Measurements from ENCODE around the gene ARFGAP1.

DNA sequence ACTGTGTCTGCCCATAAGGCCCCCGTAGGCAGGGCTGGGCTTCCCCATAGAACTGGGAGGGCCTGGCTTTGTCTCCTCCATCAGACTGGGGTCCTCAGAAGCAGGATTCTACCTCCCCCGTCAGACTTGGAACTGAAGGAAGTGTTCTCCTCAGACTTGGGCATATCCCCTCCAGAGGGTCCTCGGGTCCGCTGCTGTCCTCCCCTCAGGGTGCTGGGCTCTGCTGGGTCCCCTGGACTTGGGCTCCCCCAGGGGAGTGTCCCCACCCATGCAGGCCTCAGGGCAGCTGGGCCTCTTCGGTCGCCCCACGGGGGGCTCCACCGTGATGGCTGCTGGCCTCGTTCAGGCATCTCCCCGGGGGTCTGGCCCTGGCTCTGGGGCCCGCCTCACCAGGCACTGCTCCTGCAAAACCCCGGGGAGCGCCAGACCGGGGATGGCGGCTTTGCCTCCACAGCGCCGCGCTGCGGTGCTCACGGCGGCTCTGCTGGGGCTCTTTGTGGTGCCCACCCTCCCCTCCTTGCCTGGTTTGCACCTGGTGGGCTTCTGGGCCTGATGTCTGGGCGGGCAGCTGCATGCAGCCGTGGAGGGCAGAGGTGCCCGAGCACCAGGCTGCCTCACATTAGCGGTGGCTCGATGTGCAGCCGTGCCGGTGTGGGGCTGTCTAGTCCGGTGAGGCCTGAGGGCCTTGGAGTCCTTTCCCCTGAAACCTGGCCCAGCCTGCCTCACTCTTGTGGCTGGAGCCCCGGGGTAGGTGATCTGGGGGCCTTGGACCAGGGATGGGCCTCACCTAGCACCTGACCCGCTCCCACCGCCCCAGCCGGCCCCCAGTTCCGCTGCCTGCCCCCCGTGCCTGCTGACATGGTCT lies 34.3 kb downstream of the ARFGAP1 start:
- TF ChIP-seq EZH2 (IDR thresholded peaks at IDR 0.05; ENCODE audit: insufficient read depth, low read length), result no peak
- TF ChIP-seq, protein P1, sequence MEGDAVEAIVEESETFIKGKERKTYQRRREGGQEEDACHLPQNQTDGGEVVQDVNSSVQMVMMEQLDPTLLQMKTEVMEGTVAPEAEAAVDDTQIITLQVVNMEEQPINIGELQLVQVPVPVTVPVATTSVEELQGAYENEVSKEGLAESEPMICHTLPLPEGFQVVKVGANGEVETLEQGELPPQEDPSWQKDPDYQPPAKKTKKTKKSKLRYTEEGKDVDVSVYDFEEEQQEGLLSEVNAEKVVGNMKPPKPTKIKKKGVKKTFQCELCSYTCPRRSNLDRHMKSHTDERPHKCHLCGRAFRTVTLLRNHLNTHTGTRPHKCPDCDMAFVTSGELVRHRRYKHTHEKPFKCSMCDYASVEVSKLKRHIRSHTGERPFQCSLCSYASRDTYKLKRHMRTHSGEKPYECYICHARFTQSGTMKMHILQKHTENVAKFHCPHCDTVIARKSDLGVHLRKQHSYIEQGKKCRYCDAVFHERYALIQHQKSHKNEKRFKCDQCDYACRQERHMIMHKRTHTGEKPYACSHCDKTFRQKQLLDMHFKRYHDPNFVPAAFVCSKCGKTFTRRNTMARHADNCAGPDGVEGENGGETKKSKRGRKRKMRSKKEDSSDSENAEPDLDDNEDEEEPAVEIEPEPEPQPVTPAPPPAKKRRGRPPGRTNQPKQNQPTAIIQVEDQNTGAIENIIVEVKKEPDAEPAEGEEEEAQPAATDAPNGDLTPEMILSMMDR (IDR thresholded peaks at IDR 0.05; ENCODE audit: insufficient read depth, low read depth, low read length), result no peak
